ENCODE data around the gene WASHC4.
"Not testable (repeated sequence)": the region's sequence is repeated elsewhere in the genome, so short reads cannot be mapped to it uniquely, and the experiment has no call there.

The WASHC4 gene

DNA sequence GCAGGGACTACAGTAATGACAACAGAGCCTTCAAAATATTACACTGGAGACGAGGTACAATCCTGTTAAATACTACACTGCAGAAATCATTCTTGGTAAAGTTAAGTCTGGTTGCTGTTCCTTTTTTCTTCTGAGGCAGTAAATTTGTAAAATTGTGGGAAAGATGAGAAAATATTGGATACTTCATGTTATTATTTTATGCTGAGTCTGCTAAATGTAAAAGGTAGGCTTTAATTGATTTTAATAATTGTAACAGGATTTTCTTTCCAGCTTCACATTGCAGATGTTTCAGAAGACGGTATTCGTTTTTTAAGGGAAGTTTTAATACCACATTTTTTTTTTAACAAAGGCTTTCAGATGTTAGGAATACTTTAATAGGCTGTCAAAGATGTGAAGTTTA lies 62.6 kb downstream of the WASHC4 start:
- no peak for DNase-seq

- no peak for DNase-seq
Measured at GRCh38 chr12:105171691-105172436, 64.3 kb downstream of the WASHC4 start.

GRCh38 chr12:105175397-105175990 lies 68.0 kb downstream of the WASHC4 start:
- no peak for DNase-seq

DNA sequence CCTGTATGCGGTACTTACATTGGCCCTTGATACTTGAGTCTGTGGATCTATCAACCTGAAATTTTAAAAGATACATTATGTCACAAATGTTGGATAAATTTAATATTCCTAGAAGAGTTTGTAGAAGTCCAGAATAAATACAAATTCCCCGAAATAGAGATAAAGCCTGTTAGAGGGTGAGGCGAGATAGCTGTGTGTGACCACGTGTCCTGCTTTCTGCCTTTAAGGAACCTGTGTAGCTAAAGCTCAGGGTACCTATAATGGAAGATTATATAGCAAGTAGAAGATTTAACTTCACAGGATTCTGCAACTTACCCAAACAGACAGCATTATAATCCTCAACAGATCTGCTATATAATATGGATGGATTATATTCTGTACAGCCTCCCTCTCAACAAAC lies 69.7 kb downstream of the WASHC4 start:
- no peak for DNase-seq

- not testable (repeated sequence) for DNase-seq
Measured at GRCh38 chr12:105179114-105179513, 71.6 kb downstream of the WASHC4 start.

DNA sequence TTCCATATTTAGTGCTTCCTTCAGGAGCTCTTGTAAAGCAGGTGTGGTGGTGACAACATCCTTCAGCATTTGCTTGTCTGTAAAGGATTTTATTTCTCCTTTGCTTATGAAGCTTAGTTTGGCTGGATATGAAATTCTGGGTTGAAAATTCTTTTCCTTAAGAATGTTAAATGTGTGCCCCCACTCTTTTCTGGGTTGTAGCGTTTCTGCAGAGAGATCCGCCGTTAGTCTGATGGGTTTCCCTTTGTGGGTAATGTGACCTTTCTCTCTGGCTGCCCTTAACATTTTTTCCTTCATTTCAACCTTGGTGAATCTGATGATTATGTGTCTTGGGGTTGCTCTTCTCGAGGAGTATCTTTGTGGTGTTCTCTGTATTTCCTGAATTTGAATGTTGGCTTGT lies 75.9 kb downstream of the WASHC4 start:
- DNase-seq, result not testable (repeated sequence)

GRCh38 chr12:105183976-105184375 lies 76.4 kb downstream of the WASHC4 start:
- DNase-seq, result not testable (repeated sequence)

GRCh38 chr12:105189293-105189692 lies 81.8 kb downstream of the WASHC4 start:
- DNase-seq, result no peak

DNA sequence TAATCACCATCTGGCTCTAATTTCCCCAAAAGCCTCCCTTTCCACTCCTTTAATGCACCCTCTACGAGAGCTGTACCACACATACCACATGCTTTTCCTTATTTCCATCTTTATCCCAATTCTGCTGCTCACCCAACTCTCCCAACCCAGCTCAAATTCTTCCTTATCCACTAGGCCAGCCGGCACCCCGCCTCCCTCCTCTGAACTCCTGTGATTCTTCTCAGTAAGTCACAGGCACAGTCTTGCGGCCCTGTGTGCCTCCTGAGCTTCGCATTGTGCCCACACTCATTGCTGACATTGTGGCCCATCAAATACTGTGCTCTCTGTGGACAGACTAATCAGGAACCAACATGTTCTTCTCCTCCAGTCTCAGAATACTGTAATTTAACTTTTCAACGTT lies 83.0 kb downstream of the WASHC4 start:
- no peak for DNase-seq

DNA sequence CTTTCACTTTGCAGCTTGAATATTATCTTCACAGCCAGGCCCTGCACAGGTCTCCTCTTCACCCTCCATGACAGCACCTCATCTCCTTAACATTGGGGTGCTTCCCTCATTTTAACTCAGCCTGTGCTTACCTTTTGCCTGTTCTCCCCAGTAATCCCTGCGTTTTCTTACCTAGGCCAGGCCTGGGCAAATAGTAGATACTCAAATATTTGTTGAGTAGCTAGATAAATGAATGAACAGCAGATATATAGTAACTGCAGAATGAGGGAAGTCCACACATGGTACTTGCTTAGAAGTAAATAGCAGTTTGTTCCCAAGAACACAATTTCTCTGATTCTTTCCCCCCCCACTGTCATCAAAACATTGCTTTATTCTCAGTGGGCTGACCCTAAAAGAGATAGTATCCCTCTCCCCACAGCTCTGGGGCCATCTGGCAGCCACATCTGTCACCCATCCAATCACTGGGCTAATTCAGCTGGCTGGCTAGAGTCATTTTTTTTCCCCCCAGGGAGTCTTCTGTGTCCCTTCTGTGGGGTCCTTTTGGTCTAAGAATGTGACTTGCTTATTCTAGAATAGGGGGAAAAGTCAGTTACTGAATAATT lies 85.2 kb downstream of the WASHC4 start:
- no peak for DNase-seq

DNA sequence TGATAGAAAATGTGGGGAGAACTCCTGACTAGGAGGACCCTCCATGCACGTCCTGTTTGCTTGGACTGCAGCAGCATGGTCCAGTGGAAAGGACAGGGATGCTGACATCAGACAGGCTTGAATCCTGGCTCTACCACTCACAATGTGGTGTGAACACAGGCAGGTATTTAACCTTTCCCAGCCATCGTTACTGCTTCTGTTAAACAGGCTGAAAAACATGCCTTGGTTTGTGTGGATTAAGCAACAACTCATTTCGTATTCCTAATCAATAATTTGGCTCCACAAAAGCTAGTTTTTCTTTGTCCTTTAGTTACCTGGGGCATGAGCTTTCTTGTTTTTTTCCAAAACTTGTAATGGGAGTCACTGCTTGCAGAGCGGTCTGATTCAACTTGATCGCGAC lies 87.4 kb downstream of the WASHC4 start:
- no peak for DNase-seq

GRCh38 chr12:105196090-105196489 lies 88.6 kb downstream of the WASHC4 start:
- DNase-seq, result no peak

- no peak for DNase-seq
Measured at GRCh38 chr12:105198961-105199360, 91.4 kb downstream of the WASHC4 start.

GRCh38 chr12:105200385-105200784 lies 92.9 kb downstream of the WASHC4 start:
- DNase-seq, result no peak

DNA sequence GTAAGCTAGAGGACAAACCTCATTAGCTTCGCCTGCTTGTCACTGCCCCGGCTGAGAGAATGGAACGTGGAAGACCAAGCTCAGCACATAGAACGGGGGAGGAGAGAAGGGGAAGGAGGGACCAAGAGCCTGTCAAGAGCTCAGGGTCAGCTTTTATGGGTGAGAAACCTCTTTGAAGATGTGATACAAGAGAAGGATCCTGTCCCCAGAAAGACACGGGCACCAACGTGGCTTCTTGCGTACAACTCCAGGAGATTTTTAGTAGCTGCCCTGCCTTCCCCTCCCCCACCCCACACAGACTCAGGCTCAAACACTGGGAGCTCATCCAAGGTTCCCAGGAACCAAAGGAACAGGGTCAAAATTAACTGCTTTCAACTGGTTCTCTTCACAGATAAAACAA lies 93.8 kb downstream of the WASHC4 start:
- no peak for DNase-seq

DNA sequence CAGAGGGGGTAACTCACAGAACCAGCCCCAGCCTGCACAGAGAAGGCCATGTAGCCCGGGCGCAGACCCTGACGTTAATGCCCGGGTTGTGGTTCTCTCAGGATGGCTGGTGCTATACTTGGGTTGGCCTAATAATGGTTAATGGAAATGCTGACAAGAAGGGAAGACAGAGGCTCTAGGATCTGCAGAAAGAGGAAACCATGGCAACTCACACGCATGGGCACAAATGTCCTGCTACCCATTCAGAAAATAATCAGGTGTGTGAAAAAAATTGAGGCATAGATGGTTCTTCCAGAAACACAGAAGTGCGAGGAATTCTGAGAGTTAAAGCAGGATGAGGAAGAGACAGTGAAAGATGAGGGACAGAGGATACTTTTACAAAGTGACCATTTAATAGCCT lies 94.7 kb downstream of the WASHC4 start:
- DNase-seq, result no peak

- DNase-seq, result no peak
Measured at GRCh38 chr12:105204127-105204526, 96.6 kb downstream of the WASHC4 start.

- no peak for DNase-seq
Measured at GRCh38 chr12:105204916-105205315, 97.4 kb downstream of the WASHC4 start.

GRCh38 chr12:105205322-105206048 lies 98.0 kb downstream of the WASHC4 start:
- no peak for DNase-seq

GRCh38 chr12:105206686-105207374 lies 99.3 kb downstream of the WASHC4 start:
- no peak for DNase-seq

- no peak for DNase-seq
Measured at GRCh38 chr12:105209091-105209490, 101.6 kb downstream of the WASHC4 start.

GRCh38 chr12:105212438-105212837 lies 104.9 kb downstream of the WASHC4 start:
- DNase-seq, result no peak

DNA sequence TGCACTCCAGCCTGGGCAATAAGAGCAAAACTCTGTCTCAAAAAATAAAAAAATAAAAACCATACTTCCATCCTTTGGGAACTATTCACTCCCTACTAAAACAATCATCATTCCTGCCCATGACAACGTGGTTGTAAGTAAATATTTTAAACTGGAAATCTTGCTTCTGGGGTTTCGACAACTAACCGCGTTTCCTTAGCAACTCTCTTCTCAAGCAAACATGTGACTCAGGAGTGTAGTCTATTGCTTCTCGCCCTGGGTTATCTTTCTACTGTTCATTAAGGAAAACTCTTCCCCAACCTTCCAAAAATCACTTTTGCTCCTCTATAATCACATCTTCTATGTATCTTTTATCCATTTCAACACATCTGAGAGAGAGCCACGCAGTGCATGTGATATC lies 106.6 kb downstream of the WASHC4 start:
- no peak for DNase-seq

Data from inflammatory macrophage treated with lipopolysaccharide for 1 hour (primary cell).